Mucosa of stomach (tissue), 1 donor: Measurements from ENCODE around the gene POLA2.
A peak's percentile ranks its signal among the peaks of the same experiment; 100 is the strongest.

Experiments used
- H3K27me3 ChIP-seq: one replicate; pipeline ENCODE4 v1.7.0; 2013; ENCODE audit warnings: mild to moderate bottlenecking, low read length; ENCODE audit not compliant: control insufficient read depth, insufficient read depth
- H3K36me3 ChIP-seq: one replicate; pipeline ENCODE4 v1.7.0; 2013; ENCODE audit warnings: low read length; ENCODE audit not compliant: control insufficient read depth, insufficient read depth
- H3K4me1 ChIP-seq: one replicate; pipeline ENCODE4 v1.7.0; 2013; ENCODE audit warnings: mild to moderate bottlenecking, low read length; ENCODE audit not compliant: control insufficient read depth, insufficient read depth
- H3K4me3 ChIP-seq: one replicate; pipeline ENCODE4 v1.7.0; 2013; ENCODE audit warnings: low read length
- H3K9ac ChIP-seq: one replicate; pipeline ENCODE4 v1.7.0; 2013; ENCODE audit warnings: mild to moderate bottlenecking, low read length, moderate library complexity
- H3K9me3 ChIP-seq: one replicate; pipeline ENCODE4 v1.7.0; 2013; ENCODE audit warnings: mild to moderate bottlenecking, low read length, moderate library complexity; ENCODE audit not compliant: control insufficient read depth
- donor health status: Pancreatic carcinoma.

Gene POLA2

GRCh38 chr11:65304613-65305012, 42.9 kb downstream of the POLA2 start:
- Histone ChIP-seq H3K27me3 (no peaks in the 10 kb centered on the region), H3K4me1 (peaks cover 36% of the 10 kb centered on the region), H3K36me3 (no peaks in the 10 kb centered on the region), H3K4me3 (no peak overlapping the region), H3K9me3 (no peaks in the 10 kb centered on the region), H3K9ac (peak overlapping the region; percentile 9)

DNA sequence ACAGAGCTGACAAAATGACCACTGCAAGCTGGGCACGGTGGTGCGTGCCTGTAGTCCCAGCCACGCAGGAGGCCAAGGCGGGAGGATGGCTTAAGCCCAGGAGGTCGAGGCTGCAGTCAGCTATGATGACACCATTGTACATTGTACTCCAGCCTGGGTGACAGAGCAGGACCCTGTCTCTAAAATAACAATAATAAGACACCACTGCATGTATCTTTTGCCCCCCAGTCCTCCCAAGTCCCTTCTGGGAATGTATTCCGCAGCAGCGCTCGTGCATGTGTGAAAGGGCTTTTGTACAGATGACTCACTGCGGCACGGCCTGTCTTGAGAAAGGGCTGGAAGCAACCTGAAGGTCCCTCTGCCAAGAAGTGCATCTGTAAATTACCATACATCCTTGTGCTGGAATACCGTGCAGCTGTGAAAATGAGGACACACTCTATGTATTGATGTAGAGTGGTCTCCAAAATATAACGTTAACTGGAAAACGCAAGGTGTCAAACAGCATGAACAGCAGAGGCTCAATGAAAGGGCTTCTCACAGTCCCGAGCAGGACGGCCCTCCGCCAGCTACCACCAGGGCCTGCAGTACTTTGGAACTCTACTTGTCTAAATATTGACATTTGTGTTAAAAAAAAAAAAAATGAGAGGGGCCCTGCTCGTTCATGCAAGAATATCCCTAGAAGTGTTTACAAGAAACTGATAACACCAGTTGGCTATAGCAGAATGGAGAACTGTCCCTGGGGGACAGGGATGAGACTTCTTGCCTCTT, 43.9 kb downstream of the POLA2 start:
- Histone ChIP-seq H3K36me3 (no peaks in the 10 kb centered on the region), H3K9ac (no peak overlapping the region), H3K4me3 (no peak overlapping the region), H3K4me1 (peaks cover 36% of the 10 kb centered on the region), H3K9me3 (no peaks in the 10 kb centered on the region), H3K27me3 (no peaks in the 10 kb centered on the region)

DNA sequence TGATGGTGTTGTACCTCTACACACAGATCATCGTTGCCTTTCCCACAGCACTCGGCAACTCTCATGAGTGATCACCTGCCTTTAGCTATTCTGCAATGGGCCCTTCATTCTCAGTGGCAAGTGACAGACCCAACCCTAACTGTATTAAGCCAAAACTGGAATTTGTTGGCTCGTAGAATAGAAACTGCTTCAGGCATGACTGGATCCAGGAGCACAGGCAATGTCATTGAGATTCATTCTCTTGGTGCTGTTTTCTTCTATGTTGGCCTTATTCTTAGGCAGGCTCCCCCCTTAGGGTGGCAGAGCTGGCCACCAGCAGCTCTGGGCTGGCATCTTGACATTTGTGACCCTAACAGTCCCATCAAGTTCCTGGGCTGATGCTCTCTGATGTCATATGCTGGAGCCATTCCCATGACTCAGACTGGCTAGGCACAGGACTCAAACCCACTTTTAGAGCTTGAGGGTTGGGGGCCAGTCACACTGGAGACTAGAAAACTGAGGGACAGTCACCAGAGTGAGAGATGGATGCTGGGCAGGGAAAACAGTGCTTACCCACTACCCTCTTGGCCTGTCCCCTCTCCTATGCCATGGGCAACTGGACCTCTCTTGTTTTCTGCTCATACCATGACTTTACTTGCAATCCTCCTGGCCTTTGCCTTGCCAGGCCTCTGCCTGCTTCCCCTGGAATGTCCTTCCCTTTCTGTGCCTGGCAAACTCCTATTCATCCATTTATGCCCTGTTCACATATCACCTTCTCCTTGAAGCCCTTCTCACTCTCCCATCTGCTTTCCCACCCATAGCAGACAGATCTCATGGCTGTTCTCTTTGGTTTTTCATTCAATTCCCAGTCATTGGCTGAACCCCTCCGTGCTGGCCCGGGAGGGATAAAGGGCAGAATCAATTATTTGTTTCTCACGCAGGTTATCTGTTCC, 45.8 kb downstream of the POLA2 start:
- no peaks in the 10 kb centered on the region for H3K9me3 ChIP-seq
- H3K27me3 ChIP-seq = no peaks in the 10 kb centered on the region
- no peak overlapping the region for H3K9ac ChIP-seq
- H3K4me1 ChIP-seq = peaks cover 36% of the 10 kb centered on the region
- no peaks in the 10 kb centered on the region for H3K36me3 ChIP-seq
- H3K4me3 ChIP-seq = no peak overlapping the region

DNA sequence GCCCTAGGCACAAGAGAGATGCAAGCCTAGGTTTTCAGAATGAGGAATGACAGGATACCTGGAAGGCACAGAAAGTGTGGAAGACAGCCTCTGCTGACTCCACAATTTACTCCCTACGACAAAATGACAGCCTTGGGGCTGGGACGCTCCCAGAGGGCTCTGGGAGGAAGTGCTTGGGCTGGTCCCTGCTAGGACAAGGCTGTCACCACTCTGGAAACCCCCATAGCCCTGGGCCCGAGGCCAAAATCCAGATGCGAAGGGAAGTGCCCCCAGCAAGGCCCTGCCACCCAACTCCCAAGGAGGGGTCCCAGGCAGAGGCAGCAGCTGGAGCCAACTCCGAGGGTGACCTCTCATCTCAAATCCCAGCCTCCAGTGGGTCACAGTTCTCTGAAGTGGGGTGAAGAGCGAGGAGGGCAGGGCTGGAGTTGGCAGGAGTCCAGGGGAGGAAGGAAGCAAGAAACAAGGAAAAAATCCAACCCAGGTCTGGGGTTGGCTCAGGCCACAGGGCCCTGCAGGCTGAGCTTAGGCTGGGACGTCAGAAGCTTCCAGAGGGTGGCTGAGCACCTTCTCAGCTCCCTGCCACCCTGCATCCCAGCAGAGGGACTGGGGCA, 46.6 kb downstream of the POLA2 start:
- Histone ChIP-seq H3K9ac (no peak overlapping the region), H3K4me1 (peaks cover 36% of the 10 kb centered on the region), H3K27me3 (no peaks in the 10 kb centered on the region), H3K9me3 (no peaks in the 10 kb centered on the region), H3K36me3 (no peaks in the 10 kb centered on the region), H3K4me3 (no peak overlapping the region)

DNA sequence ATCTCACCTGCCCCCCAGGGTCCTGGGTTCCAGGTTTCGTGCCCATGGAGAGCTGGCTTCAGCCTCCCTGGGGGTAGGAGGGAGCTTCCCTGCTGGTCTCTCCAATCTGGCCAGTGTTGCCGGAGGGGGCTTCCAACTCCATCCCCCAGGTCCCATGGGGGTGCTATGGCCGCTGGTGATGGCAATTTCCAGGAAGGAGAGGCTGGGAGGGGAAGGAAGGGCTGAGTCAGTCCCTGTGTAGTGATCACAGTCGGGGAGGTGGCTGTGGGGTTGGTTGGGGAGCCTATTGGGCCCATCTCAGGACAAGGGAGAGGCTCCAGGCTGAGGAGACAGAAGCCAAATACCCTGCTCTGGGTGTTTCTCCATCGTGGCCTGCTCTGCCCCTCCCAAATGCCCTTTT, 47.2 kb downstream of the POLA2 start:
- Histone ChIP-seq H3K9ac (no peak overlapping the region), H3K27me3 (no peaks in the 10 kb centered on the region), H3K4me1 (peaks cover 43% of the 10 kb centered on the region), H3K36me3 (no peaks in the 10 kb centered on the region), H3K4me3 (no peak overlapping the region), H3K9me3 (no peaks in the 10 kb centered on the region)

GRCh38 chr11:65310215-65310614, 48.5 kb downstream of the POLA2 start:
- Histone ChIP-seq H3K36me3 (no peaks in the 10 kb centered on the region), H3K4me1 (peaks cover 37% of the 10 kb centered on the region), H3K9me3 (no peaks in the 10 kb centered on the region), H3K27me3 (no peaks in the 10 kb centered on the region), H3K9ac (no peak overlapping the region), H3K4me3 (no peak overlapping the region)

DNA sequence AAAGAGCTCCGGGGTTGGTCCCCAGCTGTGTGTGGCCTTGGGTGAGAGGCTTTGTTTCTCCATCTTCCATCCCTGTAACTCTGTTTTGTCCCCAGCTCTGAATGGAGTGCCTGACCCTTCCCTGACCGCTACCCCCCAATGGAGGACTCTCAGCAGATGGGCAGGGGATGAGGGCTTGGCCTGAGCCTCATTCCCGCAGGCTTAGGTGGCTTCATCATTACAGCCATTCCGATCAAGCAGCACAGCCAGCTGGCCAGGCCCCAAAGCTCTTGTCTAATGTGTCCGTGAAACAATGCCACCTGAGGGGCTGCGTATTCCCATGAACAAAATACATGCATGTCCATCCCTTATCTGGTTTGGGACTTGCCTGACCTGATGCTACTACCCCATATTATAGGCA, 49.0 kb downstream of the POLA2 start:
- no peak overlapping the region for H3K9ac ChIP-seq
- peaks cover 37% of the 10 kb centered on the region for H3K4me1 ChIP-seq
- no peaks in the 10 kb centered on the region for H3K27me3 ChIP-seq
- H3K9me3 ChIP-seq = no peaks in the 10 kb centered on the region
- no peak overlapping the region for H3K4me3 ChIP-seq
- no peaks in the 10 kb centered on the region for H3K36me3 ChIP-seq

DNA sequence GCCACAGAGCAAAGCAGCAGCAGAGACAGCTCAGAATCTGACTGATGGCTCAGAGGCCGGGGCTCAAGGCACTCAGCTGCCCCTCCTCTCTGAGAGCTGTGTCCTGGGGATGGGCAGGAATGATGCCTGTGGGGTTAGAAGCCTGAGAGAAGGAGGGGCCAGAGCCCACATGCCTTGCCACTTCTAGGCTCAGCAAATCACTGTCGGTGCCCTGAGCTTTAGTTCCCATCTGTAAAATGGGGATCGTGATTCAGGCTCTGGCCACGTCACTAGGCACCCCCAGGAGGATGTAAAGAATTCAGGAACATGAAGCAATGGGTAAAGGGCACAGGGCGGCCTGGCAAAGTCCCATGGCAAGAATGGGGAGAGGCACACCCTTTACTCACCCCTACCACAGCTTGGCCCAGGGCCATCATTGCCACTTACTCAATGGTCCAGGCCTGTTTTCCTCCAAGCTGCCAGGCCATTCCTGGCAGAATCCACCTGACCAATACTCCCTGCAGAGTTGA, 49.5 kb downstream of the POLA2 start:
- Histone ChIP-seq H3K36me3 (no peaks in the 10 kb centered on the region), H3K4me3 (no peak overlapping the region), H3K4me1 (peaks cover 38% of the 10 kb centered on the region), H3K27me3 (no peaks in the 10 kb centered on the region), H3K9me3 (no peaks in the 10 kb centered on the region), H3K9ac (no peak overlapping the region)

DNA sequence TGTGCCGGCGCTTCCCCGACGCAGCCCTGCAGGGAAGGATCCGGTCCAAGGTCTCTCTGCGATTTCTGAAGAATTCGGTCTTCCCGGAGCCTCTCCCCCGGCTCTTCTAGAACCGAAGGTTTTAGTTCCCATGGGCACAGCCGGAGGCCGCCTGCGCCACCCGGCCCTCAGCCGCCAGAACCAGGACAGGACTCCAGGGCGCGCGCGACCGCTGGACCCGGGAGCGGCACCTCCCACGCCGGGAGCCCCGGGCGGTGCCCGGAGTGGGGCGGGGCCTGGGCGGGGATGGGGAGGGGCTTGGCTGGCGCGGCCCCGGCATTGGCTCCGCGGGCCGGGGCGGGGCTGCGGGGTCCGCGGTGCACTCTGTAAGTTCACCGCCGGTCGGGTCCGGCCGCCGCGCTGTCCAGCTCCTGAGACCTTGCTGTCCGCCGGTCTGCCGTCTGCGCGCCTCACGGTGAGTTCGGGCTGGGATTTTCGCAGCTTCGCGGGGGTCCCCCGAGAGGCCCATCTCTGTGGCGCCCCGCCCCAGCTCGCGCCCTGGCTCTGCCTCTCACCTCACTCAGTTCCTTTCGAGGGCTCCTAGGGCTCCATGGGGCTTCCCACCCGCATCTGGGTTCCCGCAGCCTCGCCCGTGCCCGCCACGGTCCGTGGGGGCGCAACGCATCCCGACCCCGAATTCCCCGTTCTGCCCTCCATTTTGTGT, 52.9 kb downstream of the POLA2 start, which contains the start of gene CDC42EP2:
Gene CDC42EP2, plus strand, starts transcription at position 366 of the 703 bp plus-strand sequence. CDS start 6,033 bp downstream, outside the sequence.
- H3K9ac ChIP-seq = peak within 1 kb of the TSS; percentile 70
- H3K27me3 ChIP-seq = no peaks in the 10 kb centered on the region
- peak within 1 kb of the TSS; percentile 63 for H3K4me3 ChIP-seq
- H3K36me3 ChIP-seq = no peaks in the 10 kb centered on the region
- no peaks in the 10 kb centered on the region for H3K9me3 ChIP-seq
- H3K4me1 ChIP-seq = peaks cover 38% of the 10 kb centered on the region

DNA sequence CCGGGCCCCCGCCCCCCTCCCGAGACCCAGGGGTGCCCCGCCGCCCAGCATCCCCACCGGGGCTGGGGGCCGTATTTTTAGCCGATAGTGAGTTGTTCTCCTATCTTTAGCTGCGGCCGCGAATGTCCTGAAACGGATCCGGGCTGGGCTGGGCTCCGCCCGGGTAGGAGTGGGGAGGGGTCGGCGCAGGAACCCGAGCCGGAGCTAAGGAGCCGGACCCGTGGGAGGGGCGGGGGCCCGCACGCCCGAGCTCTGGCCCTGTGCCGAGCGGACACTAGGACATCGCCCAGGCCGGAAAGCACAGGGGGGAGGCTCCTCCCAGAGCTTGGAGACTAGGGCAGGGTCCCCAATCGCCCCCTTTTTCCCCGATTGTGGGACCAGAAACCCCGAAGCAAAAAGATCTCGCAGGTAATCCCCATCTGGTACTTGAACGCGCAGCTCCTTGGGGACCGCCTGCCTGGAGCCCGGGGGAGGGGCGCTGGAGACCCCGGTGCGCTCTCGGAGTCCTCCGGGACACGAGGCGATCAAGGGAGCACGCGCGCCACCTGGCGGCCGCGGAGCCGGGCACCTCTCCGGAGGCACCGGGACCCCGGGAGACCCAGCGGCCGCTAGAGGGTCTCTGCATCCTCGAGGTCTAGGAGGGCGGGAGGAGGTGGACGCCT, 53.6 kb downstream of the POLA2 start:
- H3K27me3 ChIP-seq = no peaks in the 10 kb centered on the region
- H3K4me1 ChIP-seq = peaks cover 38% of the 10 kb centered on the region
- H3K36me3 ChIP-seq = no peaks in the 10 kb centered on the region

DNA sequence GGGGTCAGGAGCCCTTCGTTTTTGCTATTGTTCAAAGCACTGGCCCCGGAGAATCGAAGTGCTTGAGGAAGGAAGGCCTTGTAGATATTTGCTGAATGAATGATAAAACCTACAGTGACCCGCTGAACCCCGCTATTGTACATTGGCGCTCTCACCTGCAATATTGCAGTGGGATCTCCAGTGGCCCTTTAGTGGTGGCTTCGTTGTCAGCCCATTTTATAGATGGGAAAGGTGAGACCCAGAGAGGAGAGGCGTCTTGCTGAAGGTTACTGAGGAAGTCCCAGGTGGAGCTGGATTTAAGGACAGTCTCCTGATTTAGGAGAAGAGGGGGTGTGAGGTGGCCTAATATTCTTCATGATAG, 54.1 kb downstream of the POLA2 start:
- Histone ChIP-seq H3K4me1 (peaks cover 38% of the 10 kb centered on the region), H3K9ac (peak overlapping the region; percentile 70), H3K36me3 (peaks cover 4% of the 10 kb centered on the region), H3K9me3 (no peaks in the 10 kb centered on the region), H3K27me3 (no peaks in the 10 kb centered on the region), H3K4me3 (peak overlapping the region; percentile 63)

More for the DNA sequence above, 53.6 kb downstream of the POLA2 start:
- Histone ChIP-seq H3K4me3 (peak overlapping the region; percentile 63), H3K9ac (peak overlapping the region; percentile 70), H3K9me3 (no peaks in the 10 kb centered on the region)
